DMS153 treated with DMSO at 0.1 percent for 48 hours (cell line): ENCODE results near the gene SEMA4C.
A peak's percentile ranks its signal among the peaks of the same experiment; 100 is the strongest.

Experiments used
- DNase-seq: peaks from one replicate; lab custom pipeline; 2025; ENCODE audit not compliant: unreplicated experiment; lab: John Stamatoyannopoulos, UW

SEMA4C gene

GRCh38 chr2:96869822-96870625, at the start of gene SEMA4C:
SEMA4C (minus strand) TSS chr2:96870080; CDS start chr2:96867886, 2,194 bp downstream.
- no peak for DNase-seq

GRCh38 chr2:96918754-96919550, 49.1 kb upstream of the SEMA4C start:
- no peak for DNase-seq

GRCh38 chr2:96918092-96918753, 48.3 kb upstream of the SEMA4C start:
- no peak for DNase-seq

- DNase-seq = peak; percentile 31
Measured at GRCh38 chr2:96916646-96917543, 47.0 kb upstream of the SEMA4C start.

GRCh38 chr2:96916156-96916630, 46.3 kb upstream of the SEMA4C start:
- no peak for DNase-seq

GRCh38 chr2:96914332-96914731, 44.5 kb upstream of the SEMA4C start:
- no peak for DNase-seq

GRCh38 chr2:96913398-96914202, 43.7 kb upstream of the SEMA4C start:
- no peak for DNase-seq

GRCh38 chr2:96913117-96913397, 43.2 kb upstream of the SEMA4C start:
- DNase-seq = no peak

- DNase-seq = no peak
Measured at GRCh38 chr2:96912346-96913116, 42.7 kb upstream of the SEMA4C start.

GRCh38 chr2:96909611-96910021, 39.7 kb upstream of the SEMA4C start:
- no peak for DNase-seq

- no peak for DNase-seq
Measured at GRCh38 chr2:96907115-96908041, 37.5 kb upstream of the SEMA4C start.

- DNase-seq = no peak
Measured at GRCh38 chr2:96906729-96907114, 36.8 kb upstream of the SEMA4C start.

- DNase-seq = no peak
Measured at GRCh38 chr2:96903815-96904214, 33.9 kb upstream of the SEMA4C start.

- DNase-seq = no peak
Measured at GRCh38 chr2:96903318-96903717, 33.4 kb upstream of the SEMA4C start.

- no peak for DNase-seq
Measured at GRCh38 chr2:96900237-96900636, 30.4 kb upstream of the SEMA4C start.

- no peak for DNase-seq
Measured at GRCh38 chr2:96899413-96899741, 29.5 kb upstream of the SEMA4C start.

- DNase-seq = no peak
Measured at GRCh38 chr2:96898641-96899412, 28.9 kb upstream of the SEMA4C start.

- no peak for DNase-seq
Measured at GRCh38 chr2:96898135-96898505, 28.2 kb upstream of the SEMA4C start.
